Fibroblast of skin of left biceps (primary cell): Measurements from ENCODE around the gene SLC35E3.

ENCODE experiments used
- DNase-seq, 2 experiments: peaks; one replicate each; pipeline ENCODE4 v3.0.0-alpha.2; 2013; ENCODE audit warnings: low read depth in 2 of 2

SLC35E3 gene

DNA sequence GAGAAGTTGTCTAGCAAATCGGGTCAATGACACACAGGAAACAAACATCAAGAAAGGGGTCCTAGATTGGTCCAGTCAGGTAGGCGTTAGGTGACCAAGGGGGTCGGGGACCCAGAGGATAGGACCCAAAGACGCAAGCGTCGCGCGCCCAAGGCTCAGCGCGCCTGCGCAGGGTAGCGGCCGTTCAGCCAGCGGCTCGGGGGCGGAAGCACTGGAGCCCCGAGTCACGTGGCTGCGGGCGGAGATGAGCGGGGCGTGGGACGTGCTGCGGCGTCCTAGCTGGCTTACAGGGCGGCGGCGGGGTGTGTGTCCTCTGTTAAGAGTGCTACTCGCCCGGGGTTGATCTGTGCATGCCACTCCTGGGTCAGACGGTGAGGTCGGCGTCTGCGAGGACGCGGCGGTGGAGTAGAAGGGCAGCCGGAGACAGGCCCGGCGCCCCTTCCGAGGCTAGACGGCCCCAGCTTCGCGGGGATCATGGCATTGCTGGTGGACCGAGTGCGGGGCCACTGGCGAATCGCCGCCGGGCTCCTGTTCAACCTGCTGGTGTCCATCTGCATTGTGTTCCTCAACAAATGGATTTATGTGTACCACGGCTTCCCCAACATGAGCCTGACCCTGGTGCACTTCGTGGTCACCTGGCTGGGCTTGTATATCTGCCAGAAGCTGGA, at the start of gene SLC35E3:
SLC35E3 (plus strand) TSS at position 273 of the 668 bp plus-strand sequence; CDS start at position 475, 202 bp downstream.
- peak; percentile 57 to 59 for DNase-seq

DNA sequence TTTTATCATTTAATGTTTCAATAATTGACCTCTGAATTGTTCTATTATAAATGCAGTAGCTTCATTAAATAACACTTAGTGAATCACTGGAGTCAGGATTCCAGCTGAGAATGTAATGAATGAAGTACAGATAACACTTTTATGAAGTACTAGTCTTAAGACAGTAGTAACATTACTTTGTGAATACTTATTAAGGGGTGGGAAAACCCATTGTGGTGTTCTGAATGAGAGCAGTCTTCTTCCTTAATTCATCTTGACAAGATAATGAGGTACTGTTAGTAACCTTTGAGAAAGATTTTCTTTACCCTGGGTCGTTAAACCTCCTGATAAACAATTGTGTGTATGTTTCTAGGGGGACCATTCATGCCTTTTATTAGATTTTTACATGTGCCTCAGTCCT, 46.5 kb upstream of the SLC35E3 start:
- DNase-seq = no peak

DNA sequence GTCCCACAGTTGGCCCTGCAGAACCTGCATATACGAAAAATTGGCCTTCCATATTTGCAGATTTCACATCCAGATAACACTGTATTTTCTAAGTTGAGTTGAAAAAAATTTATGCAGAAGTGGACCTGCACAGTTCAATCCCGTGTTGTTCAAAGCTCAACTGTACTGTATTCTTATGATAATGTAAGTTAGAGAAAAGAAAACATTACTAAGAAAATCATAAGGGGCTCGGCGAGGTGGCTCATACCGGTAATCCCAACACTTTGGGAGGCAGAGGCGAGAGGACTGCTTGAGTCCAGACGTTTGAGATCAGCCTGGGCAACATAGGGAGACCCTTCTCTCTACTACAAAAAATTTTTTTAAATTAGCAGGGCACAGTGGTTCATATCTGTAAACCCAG, 18.2 kb upstream of the SLC35E3 start:
- DNase-seq = no peak

DNA sequence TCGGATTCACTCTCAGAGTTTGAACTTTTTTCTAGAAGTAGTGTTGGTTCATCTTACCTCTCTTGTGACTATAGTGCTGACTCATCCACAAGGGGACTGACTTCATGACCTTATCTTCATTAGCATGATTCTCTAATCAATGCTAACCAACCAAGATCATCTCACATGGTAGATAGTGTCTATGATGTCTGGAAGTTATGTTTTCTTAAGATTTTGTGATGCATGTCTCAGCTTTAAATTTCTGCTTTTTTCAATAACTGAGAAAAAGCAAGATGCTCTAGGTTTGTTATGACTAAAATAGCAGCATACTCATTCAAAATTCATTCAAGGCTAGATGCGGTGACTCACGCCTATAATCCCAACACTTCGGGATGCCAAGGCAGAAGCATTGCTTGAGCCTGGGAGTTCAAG, 12.3 kb upstream of the SLC35E3 start:
- peak in 1 of 2 experiments; percentile 9 for DNase-seq

DNA sequence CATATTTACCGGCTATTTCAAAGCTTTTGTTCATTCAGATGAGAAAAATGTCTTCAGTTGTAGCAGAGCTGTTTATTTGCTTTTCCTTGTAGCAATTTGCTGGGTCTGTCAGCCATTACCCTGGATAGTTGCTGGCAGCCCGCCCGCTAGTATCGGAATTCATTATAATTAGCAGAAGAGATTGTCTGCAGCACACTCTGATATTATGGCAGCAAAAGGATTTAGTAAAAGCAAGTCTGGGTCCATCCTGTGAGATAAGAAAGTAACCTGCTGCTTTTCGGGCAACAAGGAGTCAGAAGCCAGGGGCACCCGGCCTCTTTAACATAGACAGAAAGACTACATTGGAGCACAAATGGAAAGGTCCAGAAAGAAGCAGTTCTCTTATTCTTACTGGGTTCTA, 6.1 kb upstream of the SLC35E3 start:
- DNase-seq = no peak

DNA sequence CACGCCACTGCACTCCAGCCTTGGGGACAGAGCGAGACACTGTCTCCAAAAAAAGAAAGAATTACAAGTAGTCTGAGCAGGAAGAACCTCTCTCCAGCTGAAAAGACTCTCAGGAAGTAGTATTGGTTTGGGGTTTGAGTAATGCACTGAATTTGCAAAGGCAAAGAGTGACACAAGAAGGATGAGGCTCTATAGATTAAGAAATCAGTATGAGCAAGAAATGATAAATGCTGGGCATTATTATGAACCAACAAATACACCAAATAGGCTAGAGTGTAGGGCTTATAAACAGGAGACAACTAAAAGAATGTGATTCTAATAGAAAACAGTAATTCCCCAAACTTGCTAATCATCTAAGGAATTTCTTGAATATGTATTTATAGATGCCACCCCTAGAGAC, 2.6 kb upstream of the SLC35E3 start:
- no peak for DNase-seq

DNA sequence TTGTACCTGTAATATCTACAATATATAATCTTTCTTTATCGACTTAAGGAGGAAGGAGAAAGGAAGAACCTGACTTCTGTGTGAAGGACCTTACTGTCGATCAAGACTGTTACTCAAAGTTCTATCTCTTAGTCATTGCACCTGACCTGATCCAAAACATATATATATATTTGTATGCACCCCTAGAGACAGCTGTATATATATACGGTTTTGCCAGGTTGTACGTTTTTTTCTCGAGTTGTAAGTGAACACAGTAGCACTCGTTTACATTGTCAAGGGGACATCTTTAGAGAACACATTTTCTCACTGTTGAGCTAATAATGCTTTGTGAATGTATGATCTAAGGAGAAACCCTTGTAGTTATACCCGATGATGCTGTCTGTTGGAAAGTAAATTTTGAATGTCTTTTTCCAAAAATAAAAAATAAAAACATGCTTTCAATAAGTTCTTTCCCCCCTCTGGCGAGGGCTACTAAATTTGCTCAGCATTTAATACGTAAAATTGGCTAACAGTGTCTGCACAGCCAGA, 536 bp upstream of the SLC35E3 start:
- DNase-seq = no peak

DNA sequence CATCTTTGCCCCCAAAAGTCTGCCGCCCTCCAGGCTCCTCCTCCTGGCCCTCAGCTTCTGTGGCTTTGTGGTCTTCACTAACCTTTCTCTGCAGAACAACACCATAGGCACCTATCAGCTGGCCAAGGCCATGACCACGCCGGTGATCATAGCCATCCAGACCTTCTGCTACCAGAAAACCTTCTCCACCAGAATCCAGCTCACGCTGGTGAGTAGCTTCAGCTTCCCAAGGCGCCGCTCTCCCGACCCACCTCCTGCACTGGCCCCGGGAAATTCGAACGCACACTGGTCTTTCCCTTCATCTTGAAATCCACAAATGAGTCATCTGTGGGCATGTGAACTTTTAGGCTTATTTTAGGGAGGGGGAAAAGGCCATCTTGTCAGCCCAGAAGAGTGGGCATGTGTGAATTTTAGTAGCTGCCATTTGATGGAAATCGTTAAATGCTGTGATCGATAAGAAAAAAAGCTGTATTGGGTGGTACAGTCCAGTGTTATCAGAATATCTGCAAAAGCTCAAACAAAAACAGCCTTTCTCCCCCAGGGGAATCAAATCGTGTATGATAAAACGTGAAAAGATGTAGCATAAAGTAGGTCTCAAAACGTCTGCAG, 700 bp downstream of the SLC35E3 start:
- no peak for DNase-seq

DNA sequence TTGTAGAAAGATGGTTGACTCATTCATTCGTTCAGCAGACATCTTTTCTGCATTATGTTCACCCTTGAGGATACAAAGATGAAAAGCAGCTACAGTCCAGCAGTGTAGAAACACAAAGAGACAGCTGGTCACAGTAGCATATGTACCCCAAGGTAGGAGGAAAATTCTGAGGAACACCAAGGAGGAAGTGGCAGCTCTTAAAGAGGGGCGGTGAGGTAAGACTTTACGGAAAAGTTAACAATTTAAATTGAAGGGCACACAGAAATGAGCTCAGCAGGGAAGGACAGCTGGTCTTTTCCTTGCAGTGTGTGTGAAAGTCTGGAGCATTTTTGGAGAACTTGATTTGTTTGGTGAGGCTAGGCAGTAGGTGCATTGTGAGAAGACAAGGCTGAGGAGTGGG, 3.5 kb downstream of the SLC35E3 start:
- DNase-seq = no peak

DNA sequence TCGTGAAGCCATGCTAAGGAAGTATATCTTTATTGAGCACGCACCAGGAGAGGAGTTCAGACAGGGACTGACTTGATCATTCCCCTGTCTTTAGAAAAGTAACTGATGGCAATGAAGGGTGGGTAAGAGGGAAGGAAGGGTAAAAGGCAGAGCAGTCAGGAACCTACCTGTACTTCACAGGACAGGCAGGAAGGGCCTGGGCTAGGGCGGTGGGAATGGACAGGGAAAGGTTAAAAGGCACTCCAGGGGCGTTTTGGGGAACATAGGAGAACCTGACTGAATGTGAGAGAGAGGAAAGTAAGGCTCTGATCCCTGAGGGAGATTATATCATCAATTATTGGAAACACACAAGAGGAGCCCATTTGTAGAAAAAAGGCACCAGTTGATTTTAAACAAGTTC, 3.9 kb downstream of the SLC35E3 start:
- DNase-seq = no peak

DNA sequence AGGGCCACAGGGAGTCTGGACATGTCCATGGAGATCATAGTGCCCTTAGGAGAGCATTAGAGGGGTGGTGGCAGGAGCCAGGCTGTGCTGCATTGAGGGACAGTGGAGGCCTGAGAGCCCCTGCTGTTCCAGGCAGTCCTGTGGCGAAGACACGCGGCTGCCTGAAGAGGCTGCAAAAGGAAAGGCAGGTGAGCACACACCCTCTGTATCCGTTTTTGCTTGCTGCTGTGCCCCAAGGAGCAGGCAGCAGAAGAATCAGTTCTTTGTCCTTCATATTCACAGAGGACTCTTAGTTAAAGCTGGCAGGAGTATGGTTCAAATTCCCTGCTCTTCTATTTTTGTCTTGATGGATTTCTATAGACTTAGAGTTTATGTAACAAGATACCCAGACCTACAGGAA, 4.5 kb downstream of the SLC35E3 start:
- DNase-seq = no peak

DNA sequence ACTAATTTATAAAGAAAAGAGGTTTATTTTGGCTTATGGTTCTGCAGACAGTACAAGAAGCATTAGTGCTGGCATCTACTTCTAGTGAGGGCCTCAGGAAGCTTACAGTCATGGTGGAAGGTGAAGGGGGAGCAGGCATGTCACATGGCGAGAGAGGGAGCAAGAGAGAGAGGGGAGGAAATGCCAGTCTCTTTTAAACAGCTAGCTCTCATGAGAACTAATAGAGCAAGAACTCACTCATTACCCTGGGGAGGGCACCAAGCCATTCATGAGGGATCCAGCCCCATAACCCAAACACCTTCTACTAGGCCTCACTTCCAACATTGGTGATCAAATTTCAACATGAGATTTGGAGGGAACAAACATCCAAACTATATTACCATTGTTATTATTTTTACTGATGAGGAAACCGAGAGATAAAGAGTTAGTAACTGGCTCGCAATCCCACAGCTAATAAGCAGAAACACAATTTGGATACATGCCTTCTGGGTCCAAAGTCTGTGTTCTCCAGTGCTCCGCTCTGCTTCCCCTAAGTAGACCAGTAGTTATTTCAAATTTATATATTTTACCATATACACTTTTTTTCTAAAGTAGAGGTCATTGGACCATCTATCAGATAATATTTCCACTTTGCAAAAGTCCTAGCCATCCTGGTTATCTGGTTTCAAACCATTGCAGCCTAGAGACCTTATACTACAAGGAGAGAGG, 9.7 kb downstream of the SLC35E3 start:
- DNase-seq = no peak

DNA sequence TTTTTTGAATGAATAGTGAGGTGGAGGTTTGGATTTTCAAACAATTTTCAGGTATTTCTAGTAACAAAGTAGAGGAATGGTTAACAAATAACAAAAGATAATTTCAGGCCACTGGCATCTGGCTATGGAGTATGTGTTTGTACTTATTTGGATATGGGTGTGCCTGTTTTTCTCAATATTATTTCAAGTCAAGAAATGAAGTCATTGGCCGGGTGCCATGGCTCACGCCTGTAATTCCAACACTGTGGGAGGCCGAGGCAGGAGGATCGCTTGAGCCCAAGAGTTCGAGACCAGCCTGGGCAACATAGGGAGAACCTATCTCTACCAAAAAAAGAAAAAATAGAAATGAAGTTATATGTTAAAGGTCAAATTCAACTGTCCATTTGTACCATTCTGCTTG, 13.9 kb downstream of the SLC35E3 start:
- no peak for DNase-seq

DNA sequence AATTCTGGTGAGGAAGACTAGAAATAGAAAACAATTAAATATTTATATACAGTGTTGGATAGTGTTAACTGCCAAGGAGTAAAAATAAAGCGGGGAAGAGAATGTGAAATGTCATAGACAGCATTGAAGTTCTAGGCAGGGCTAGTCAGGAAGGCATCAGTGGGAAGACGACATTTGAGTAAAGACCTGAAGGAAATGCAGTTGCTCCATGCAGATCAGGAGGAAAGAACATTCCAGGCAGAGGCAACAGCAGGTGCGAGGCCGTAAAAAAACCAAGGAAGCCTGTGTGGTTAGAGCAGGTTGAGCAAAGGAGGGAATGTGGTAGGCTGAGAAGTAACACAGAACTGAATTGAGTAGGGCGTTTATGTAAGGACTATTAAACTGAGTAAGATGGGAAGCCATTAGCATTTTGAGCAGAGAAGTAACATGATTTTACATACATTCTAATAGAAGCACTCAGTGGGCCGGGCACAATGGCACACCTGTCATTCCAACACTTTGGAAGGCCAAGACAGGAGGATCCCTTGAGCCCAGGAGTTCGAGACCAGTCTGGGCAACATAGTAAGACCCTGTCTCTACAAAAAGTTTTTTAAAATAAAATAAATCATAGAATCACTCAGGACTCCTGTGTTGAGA, 14.9 kb downstream of the SLC35E3 start:
- no peak for DNase-seq

DNA sequence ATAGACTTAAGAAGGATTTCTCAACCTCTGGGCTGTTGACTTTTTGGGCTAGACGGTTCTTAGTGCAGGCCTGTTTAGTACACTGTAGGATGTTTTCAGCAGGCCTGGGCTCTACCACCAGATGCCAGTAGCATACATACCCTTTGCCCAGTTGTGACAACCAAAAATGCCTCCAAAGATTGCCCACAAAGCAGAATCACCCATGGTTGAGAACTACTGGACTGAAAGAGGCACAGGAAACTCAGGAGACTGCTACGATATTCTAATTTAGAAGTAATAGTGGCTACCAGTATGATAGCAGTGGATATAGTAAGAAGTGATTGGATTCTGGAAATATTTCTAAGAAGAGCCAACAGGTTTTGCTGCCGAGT, 15.5 kb downstream of the SLC35E3 start:
- DNase-seq = no peak

DNA sequence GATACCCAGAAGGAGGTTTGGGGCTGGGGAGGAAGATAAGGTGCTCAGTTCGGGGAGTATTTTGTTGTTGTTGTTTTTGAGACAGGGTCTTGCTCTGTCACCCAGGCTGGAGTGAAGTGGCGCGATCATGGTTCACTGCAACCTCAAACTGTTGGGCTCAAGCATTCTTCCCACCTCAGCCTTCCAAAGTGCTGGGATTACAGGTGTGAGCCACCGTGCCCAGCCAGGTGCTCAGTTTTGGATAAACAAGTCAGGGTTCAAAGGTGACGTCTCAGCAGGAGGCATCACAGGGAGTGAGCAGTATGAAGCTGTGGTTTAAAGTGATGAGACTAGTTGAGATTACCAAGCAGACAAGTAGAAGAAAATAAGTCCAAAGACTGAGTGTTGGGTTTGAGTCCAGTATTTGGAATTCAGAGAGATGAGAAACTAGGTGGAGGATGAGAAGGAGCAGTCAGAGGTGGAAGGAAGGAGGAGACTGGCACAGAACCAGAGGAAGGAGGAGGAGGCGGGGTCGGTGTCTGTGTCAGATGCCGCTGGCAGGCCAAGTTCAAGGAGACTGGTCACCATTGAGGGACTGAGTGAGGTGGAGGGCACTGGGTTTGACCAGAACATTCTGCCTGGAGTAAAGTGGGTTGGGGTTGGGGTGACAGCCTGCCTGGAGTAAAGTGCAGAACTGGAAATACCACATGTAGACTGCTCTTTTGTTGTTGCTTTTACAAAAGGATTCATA, 16.1 kb downstream of the SLC35E3 start:
- DNase-seq = no peak

DNA sequence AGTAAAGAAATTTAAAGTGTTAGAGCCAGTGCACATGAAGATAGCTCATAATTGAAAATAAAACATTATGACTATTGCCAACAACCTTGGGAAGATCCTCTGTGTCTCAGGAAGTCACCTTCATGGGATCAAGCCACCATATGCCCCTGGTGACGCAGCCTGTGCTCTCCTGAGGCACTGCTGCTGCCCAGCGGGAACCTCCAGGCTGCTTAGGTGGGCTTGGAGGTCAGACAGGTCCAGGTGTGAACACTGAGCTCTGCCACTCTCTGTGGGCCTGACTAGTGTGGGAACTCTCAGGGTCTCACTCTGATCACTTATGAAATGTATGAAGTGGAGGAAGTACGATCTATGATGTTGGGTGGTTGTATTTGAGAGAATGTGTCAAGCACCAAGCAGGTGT, 16.7 kb downstream of the SLC35E3 start:
- DNase-seq = no peak

DNA sequence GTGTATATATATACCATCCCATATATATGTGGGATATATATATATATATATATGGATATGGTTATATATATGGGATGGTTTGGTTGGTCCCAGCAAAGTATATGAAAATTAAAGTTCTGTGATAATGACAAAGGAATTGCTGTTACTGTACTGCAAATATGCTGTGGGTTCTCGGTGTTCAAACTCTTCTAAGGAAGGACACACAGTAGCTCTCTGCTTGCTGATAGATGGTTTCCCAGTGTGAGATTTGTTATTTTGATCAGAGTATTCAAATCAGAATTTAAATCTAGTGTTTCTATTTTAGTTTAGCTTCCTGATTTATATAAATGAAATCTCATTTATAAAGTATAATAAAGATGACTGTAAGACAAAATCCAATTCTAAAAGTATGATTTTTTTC, 19.7 kb downstream of the SLC35E3 start:
- DNase-seq = no peak

DNA sequence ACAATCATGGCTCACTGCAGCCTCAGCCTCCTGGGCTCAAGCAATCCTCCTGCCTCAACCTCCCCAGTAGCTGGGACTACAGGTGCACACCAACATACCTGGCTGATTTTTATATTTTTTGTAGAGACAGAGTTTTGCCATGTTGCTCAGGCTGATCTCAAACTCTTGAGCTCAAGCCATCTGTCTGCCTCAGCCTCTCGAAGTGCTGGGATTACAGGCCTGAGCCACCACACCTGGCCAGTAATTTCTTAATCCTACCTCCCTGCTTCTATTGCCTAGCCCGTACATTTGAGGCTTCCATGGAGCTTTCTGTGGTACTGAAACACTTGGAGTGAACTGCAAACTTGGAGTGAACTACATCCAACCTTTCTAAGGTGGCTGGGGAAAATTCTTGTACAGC, 20.7 kb downstream of the SLC35E3 start:
- no peak for DNase-seq

DNA sequence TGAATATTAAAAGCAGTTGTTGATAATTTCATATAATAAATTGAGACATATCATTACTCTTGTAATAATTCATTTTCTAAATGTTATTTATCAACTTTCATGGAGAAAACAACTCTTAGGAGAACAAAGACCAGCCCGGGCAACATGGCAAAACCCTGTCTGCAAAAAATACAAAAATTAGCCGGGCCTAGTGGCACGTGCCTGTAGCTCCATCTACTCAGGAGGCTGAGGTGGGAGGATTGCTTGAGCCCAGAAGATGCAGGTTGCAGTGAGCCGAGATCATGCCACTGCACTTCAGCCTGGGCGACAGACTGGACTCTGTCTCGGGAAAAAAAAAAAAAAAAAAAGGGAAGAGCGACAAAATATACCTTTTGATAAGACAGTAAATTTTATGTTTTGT, 21.2 kb downstream of the SLC35E3 start:
- no peak for DNase-seq

DNA sequence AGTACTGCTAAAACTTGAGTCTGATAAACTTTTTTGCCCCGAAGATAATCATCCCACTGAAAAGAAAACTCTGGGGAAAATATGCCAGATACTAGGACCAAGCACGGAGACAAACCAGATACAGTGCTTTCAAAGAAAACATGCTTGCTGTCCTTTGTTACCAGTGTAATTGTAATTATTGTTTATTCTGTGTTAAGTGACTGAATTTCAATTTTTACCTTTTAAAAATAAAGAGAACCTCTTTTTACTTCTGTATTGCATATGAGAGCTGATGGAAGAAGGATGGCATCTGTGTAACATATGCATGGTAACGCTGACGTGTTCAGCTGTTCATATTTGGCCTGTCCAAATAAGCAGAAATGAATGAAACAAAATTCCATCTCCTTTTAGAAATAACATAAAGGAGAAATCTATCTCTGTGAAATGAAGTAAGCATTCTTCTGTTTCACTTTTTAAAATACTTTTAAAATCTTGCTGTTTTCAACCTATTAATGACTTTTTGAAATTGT, 22.5 kb downstream of the SLC35E3 start:
- peak; percentile 18 to 23 for DNase-seq

DNA sequence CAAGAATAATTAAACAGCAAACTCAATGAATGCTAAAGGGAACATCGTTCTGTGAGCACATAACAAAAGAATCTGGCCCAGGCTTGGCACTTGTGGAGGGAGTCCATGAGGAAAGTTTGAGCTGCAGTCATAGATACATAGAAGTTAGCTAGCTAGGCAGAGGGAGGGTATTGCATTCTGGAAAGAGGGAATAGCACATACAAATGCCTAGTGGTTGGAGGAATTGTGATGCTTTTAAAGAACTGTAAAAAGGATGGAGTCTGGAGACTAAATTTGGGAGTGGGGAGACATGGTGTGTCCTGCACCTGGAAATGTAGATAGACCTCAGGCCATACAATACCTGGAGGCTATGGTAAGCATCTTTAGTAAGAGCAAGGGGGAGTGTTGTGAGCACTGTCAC, 24.0 kb downstream of the SLC35E3 start:
- no peak for DNase-seq
